Nucleus accumbens (tissue), 56 donors: ENCODE measurements around the gene POLR2L.

ENCODE experiments used
- DNase-seq, 56 donors: peaks; one replicate each; lab custom pipeline; 2025; lab: John Stamatoyannopoulos, UW

Gene POLR2L

DNA sequence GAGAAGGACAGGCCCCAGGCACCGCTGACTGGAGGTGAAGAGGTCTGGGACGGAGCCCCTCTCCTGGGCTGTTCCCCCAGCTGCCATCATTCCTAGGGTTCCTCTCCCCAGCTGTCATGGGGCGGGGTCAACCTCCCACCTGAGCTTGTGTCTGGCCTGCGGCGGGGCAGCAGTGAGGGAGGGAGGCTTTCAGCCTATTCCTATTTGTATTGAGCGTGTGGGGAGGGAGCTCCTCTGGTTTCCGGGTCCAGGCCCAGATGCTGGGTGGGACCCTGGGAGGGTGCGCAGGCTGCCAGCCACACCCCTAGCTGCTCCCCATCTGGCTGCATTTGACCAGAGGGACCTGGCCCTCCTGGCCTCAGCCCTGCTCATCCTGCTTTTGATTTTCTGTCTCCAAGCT is 14.1 kb upstream of the POLR2L start:
- DNase-seq: no peak

DNA sequence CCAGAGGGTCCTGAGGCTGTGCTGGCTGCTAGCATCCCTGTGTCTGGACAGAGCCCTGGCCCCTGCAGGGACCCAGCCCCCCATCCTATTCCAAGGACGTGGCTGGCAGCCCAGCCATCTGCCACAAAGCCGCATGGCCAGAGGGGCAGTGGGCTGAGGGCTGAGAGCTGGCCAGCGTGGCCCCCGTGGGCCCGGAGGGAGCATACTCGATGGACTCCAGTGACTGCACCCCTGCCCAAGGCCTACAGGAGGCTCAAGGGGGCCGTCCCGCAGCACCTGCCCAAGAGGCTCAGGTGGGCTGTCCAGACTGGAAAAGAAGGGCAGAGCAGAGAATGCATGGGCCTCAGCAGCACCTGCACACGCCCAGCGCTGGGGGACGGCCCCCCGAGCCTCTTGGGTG is 13.5 kb upstream of the POLR2L start:
- DNase-seq: no peak

DNA sequence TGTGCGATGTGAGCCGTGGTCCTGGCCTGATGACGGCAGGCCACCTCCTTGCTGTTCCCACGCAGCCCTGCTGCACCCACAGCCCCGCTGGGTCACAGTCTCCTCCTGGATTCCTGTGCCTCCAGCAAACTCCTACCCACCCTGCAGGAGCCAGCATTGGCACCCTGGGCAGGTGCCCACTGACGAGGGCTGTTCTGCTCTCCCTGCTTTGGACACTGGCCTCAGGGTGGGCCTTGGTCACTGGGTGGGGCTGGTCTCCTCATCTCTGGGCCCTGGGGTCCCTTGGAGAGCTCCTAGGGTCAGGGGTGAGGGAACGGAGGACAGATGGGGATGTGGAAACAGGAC is 13.0 kb upstream of the POLR2L start:
- DNase-seq: no peak

DNA sequence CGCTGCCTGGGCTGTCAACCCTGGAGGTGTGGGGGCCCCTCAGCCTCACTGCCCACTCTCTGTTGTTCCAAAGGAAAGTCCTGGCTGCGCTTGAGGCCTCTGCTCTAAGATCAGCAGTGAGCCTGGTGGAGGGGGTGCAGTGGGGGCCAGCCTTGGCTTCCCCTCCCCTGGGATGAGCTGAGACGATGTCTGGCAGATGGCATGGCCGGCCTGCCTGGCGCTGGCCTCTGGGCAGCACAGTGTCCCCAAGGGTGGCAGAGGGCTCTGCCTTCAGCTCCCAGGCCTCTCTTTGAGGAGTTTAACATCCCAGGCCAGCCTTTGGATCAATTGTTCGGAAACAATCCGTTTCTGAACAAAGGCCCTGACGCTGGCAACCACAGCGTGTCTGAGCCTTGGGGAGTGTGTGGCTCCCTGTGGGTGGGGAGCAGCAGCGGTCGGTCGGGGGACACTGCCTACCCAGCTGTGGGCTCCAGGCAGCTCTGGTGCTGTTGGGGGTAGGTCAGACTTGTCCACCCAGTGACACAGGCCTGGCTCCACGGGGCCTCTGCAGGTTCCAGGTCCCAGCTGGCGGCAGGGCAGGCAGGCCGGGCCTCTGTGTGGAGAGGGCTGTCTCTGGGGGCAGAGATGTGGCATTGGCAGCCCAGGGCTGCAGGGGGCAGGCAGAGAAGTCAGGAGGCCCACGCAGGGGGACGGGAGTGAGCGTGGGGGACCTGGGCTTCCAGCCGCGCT is 12.4 kb upstream of the POLR2L start:
- DNase-seq: no peak

DNA sequence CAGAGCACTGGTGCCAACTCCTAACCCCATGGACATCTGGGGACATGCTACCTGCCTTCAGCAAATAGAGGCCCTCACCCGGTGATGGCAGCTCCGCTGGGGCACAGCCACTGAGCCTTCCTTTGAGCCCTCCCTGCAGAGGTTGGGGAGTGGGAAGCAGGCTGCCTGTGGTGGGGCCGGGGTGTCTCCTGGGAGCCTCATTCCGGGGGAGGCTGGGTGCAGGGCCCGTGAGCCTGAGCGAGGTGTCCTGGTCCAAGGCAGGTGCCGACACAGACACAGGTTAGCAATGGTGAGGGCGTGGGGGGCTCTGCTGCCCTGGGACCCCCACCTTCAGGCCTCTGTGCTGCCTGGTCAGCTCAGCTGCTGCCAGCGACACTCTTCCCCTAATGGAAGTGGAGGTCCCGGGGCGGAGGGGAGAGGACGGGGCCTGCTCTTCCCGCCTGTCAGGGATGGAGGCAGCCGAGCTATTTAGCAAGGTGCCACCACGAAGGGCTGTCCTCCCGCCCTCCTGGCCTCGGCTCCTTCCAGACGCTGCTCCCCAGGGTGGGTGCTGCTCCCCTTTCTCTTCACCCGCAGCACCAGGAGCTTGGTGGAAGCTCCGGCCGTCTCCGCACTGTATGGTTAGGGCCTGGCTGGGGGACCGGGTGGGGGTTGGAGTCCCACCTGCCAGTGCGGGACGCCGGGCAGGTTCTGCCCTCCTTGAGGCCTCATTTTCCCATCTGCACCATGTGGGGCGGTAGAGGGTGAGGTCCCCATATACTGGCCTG is 11.5 kb upstream of the POLR2L start:
- DNase-seq: no peak

DNA sequence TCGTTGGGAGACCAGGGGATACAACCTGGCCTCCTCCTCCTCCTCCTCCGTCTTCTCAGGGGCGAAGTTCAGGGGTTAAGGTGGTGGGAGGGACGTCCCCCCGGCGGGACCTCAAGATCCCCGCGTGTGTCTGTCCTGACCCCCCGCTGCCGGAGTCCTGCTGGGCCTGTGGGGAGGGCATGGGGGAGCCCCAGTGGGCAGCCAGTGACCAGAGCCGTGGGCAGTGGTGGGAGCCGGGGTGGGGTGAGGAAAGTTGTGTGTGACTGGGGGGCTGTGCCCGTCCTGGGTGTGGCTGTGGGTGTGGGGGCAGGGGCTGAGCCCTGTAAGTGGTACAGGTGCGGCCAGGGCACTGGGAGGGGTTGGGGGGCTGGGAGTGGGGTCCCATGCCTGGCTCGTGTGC is 10.4 kb upstream of the POLR2L start:
- DNase-seq: no peak

DNA sequence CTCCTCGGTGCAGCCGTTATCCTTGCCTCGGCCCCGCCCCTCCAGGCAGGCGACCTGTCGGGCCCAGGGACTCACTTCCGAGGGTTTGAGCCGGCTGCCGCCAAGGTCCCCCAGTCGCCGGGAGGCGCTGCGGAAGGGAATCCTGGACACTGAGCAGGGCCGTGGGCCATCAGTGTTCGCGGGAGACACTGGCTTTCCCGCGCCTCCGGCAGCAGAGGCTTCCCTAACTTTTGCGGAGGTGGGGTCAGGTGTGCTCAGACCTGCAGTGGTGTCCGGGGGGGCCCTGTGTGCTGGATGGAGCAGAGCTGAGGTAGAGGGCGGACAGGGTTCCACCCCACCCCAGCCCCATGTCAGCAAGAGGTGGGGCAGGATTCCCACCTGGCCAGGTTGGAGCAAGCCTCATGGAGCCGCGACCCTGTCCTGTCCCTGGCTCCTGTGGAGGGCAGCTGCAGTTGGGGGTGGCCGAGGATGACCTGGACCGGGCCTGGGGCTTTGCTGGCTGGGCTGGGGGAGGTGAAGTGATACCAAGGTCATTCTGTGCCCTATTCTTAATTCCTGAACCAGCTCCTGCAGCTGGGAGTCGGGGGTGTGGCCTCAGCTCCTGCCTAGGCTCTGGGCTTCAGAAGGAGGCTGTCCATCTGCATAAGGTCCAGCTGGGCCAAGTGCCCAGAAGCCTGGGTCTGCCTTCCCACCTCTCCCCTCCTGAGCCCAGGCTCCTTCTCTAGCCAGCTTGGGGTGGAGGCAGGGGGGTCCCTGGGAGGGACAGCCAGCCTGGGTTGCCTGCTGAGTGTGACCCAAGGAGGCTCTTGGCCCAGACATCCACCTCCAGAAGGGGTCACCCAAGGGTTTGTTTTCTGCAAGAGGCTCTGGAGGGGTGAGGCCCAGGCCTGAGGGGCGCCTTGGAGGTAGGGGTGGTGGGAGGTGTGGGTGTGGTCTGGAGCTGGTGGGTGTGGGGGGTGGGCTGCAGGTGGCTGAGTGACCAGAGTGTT is 8.7 kb upstream of the POLR2L start:
- no peak for DNase-seq

DNA sequence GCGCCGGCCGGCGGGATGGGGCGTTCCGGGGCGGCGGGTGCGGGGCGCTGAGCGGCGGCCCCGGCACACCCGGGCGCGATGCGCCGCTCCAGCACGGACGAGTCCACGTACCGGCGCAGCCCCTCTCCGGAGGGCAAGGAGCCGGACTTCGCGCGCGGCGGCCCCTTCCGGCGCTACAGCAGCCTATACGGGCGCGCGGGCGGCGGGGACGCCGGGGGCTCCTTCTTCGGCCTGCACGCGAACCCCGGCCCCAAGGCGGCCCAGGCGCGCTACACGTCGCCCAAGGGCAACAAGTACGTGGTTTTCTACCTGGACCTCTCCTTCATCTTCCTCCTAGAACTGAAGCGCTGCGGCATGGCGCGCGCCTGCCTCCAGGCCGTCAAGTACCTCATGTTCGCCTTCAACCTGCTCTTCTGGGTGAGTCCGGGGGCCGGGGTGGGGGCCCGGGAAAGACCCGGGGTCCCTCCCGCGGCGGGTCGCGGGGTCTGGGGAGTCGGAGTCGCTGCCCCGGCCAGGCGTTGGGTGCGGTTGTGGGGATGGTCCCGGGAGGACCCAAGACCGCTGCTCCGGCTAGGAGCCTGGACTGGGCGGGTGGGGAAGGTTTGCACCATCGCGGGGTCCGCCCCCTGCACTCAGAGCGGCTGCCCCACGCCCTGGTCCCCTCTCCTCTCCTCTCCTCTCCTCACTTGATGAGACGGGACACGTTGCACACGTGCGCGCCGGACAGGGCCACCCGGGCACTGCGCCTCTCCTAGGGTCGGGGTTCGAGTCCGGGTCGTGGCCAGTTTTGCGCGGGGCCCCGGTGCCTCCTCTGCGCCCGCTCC is 7.8 kb upstream of the POLR2L start:
- DNase-seq: no peak

DNA sequence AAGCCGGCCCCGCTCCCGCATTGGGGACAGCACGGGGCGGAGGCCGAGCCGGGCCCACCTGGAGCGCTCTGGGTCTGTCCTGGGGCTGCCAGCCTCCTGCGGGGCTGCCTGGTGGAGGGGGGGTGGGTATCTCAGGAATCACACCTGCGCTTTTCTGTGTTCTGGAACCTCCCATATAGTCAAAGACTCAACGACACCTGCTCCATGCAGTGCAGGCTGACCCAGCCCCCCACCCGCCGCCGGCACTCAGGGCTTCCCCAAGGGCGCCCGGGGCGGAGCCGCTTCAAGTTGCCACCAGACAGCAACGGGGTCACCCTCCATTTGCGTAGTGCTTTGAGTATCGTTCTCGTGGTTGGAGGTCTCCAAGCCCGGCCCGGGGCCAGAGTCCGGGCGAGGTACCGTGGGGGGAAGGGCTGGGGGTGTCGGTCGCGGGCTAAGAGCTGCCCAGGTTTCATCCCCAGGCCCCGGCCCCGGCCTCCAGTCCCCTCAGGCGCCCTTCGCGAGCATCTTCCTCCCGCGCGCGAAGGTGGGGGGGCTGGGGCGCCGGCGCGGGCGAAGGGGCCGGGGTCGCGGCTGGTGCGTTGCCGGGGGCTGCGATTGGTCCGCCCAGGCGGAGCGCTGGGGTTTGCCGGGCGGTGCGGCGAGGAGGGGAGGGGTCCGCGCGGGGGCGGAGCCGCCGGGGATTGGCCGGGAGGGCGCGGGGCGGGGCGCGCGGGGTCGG is 6.9 kb upstream of the POLR2L start:
- DNase-seq: peak in 4 of 56 donors; percentile 23 to 35 (median 26)

DNA sequence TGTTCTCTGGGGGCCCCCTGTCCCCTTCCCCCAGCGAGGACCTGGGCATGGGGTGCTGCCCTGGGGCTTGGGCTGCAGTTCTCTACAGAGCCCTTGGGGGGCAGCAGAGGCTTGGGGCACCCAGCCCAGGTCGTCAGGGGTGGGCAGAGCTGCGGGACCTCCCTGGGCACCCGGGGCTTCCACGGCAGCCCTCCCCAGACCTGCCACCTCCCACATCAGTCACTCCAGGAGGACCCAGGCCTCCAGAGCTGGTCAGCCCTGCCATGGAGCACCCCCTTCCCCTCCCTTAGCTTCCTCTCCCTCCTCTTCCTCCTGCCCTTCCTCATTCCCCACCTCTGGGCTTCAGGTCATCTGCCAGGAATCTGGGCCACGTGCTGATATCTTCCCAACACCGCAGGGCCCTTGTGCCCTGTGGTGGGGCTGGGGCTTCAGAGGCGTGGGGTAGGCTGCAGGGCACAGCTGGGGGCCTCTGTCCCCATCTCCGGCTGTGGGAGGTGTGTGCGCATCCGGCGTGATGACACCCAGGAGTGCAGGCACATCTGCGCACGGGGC is 6.1 kb upstream of the POLR2L start:
- DNase-seq: peak in 11 of 56 donors; percentile 7 to 56 (median 17)

DNA sequence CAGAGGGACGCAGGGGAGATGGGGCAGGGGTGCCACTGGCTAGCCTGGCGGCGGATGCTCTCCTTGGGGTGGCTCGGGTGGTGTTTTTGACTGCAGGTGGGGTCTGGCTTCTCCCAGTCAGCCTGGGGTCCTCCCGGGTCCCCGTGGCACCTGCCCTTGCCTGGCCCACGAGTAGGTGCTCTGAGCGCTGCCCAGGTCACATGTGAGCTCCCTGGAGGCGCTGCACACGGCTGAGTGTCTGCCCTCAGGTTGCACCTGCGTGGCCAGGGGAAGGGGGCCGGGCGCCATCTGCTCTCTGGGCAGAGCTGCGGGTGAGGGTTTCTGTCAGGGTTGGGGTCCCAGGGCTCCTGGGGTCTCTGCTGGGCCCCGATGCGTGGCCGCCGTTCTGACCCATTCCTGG is 5.5 kb upstream of the POLR2L start:
- DNase-seq: no peak

DNA sequence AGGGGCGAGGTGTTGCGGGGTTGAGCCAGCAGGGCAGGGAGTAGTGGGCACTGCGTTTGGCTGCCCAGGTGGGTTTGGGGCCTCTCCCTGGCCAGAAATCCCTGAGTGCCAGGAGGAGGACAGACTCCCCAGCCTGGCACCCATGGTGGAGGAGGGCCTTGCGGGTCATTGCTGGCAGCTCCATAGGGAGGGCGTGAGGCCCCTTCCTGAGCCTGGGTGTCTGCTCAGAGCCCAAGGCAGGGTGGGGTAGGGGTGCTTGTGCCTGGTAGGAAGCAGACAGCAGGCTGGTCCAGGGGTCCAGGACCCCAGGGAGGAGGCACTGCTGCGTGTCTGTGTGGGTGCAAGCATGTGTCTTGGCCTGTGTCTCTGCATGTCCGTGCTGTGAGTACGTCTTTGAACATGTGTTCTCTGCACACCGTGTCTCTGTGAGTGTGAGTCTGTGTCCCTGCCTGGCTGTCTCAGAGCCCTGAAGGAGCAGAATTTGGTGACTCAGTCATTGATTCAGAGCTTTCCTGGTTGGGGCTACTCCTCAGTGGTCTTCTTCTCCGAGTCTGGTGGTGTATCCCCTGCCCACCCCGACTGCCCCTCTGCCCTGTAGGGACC is 4.3 kb upstream of the POLR2L start:
- DNase-seq: no peak

DNA sequence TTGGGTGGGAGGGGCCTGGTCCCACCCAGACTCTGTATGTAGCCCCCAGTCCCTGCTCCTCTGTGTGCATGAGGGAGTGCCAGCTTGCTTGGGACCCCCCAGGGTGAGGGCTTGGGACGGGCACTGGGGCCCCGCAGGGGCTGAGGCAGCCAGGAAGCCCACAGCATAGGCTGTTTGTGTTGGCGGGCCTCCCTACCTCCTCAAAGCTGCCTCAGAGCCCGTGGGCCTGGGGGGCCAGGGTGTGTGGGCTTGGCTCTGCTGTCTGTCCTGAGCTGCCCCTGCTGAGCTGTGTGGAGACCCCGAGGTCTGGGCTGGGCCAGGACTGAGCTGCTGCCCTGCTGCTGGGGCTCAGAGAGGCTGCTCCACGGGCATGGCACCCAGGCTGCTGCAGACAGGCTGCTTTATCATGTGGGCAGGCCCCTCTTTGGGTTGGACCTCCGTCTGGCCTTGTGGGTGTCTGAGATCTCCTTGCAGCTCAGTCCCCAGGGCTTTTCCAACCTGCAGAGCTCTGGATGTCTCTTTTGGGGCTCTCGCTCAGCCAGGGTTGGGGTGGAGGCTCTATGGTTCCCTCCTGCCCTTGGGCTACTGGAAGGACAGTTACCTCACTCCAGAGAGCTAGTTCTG is 3.7 kb upstream of the POLR2L start:
- no peak for DNase-seq

DNA sequence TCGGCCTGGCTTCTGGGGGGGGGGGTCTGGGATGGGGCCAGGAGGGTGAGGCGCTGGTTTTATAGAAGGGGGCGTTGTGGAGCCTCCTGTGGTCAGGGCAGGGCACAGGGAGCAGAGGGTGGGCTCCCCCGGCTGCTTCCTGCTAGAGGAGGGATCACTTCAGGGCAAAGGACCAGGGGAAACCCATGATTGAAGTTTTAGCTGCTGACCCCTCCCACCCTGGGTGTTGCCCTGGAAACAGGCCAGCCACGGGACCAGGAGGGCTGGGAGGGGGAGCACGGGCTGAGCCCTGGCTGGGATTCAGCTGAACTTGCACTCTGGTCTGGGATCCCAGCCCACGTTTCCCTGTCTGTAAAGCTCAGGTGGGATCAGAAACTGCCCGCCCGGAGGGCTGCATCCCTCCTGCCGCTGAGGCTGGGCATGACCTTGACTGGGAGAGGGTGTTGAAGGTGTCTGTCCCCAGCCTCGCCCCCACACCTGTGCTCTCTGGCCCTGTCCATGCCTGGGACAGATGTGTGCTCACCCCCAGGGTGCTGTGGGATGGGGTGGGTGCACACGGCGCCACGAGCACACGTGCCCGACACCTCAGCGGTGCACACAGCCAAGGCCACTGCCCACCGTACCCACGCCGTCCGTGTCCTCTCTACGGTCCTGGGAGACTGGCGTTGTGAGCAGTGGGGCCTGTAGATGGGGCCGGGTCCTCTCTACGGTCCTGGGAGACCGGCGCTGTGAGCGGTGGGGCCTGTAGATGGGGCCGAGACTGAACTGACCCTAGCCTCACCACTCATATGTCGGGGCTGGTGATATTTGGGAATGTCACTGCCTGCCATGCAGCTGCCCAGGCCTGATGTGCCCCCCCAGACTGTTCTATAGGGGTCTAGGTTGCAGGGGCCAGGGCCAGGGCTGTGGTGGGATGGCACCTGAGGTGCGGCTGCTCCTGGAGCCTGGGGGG is 2.6 kb upstream of the POLR2L start:
- peak in 11 of 56 donors; percentile 8 to 69 (median 25) for DNase-seq

DNA sequence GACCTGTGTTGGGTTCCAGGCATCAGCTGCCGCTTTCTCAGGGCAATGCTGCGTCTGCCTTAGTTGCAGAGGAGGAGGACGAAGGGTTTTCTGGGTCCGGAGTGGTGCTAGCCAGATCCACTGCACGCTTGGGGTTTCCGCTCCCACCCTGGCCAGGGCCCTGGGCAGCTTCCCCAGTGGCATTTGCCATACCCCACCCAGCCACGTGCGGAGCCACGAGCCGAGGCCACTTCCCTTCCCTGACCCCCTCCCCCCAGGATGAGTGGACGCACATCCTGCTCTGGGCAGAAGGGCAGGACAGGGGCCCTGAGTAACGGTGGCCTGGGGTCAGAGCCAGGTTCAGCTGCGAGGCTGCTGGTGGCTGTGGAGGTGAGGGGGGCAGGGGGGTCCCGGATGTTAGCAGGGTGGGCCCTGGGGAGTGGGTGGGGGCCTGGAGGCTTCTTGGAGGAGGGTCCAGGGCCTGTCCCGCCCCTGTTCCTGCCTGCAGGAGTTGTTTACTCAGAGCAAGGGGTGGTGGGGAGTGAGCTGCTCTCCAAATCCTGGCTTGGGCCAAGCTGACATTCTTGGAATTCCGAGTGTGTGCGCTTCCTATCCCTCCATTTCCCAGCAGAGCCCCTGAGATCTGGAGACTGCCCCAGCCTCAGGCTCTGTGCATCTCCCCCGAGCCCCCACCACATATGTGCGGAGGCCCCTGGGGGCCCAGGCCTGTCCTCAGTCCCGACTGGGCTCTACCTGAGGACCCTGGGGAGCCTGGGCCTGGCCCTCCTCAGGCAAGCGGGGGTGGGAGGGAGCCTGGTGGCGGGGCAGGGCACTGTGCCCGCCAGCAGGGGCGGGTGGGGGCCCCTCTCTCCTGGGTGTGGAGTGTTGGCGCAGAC is 1.7 kb upstream of the POLR2L start:
- DNase-seq: peak in 5 of 56 donors; percentile 14 to 43 (median 34)
